HG03571 (cell line): ENCODE data around the gene KCNK10.

Source experiments
- ATAC-seq: cut with Tn5 transposase; IDR thresholded peaks from one replicate; pipeline ENCODE4 v1.9.1; 2021; ENCODE audit not compliant: unreplicated experiment

Gene KCNK10

GRCh38 chr14:88322504-88323085, 474 bp downstream of the KCNK10 start:
- no peak for ATAC-seq

- ATAC-seq: no peak
Measured at GRCh38 chr14:88321692-88322503, 1.2 kb downstream of the KCNK10 start.

- no peak for ATAC-seq
Measured at GRCh38 chr14:88318406-88318805, 4.7 kb downstream of the KCNK10 start.

GRCh38 chr14:88316521-88316920, 6.5 kb downstream of the KCNK10 start:
- no peak for ATAC-seq

GRCh38 chr14:88312257-88312656, 10.8 kb downstream of the KCNK10 start:
- no peak for ATAC-seq

- ATAC-seq: no peak
Measured at GRCh38 chr14:88311780-88312179, 11.3 kb downstream of the KCNK10 start.

GRCh38 chr14:88310449-88310848, 12.6 kb downstream of the KCNK10 start:
- no peak for ATAC-seq

GRCh38 chr14:88310021-88310420, 13.0 kb downstream of the KCNK10 start:
- no peak for ATAC-seq

- no peak for ATAC-seq
Measured at GRCh38 chr14:88305528-88306322, 17.3 kb downstream of the KCNK10 start.

GRCh38 chr14:88303041-88303440, 20.0 kb downstream of the KCNK10 start:
- no peak for ATAC-seq

- no peak for ATAC-seq
Measured at GRCh38 chr14:88301381-88301780, 21.7 kb downstream of the KCNK10 start.

- no peak for ATAC-seq
Measured at GRCh38 chr14:88300817-88301216, 22.3 kb downstream of the KCNK10 start.

- ATAC-seq: no peak
Measured at GRCh38 chr14:88299865-88300530, 23.1 kb downstream of the KCNK10 start.

- no peak for ATAC-seq
Measured at GRCh38 chr14:88297306-88297705, 25.8 kb downstream of the KCNK10 start.

GRCh38 chr14:88296351-88296750, 26.7 kb downstream of the KCNK10 start:
- no peak for ATAC-seq

GRCh38 chr14:88289996-88290395, 33.1 kb downstream of the KCNK10 start:
- ATAC-seq: no peak

GRCh38 chr14:88289234-88289633, 33.8 kb downstream of the KCNK10 start:
- ATAC-seq: no peak

GRCh38 chr14:88286309-88286708, 36.8 kb downstream of the KCNK10 start:
- no peak for ATAC-seq

GRCh38 chr14:88281447-88281846, 41.6 kb downstream of the KCNK10 start:
- no peak for ATAC-seq

GRCh38 chr14:88276923-88277596, 46.0 kb downstream of the KCNK10 start:
- no peak for ATAC-seq
